Activated T-cell treated with anti-CD3 and anti-CD28 coated beads, Interleukin-2, amount 50 U/mL, for 4 hours (primary cell): Measurements from ENCODE around the gene ADGRG6. TPM values are rescaled to one million over a fixed set of nuclear protein-coding genes. Genes with fewer than 3 reads are reported as not detected.
"Not testable (repeated sequence)": the region's sequence is repeated elsewhere in the genome, so short reads cannot be mapped to it uniquely, and the experiment has no call there.

Experiments used
- ATAC-seq, 2 donors: fragments of 200-7000 bp; cut with Tn5 transposase; one replicate each; pipeline ENCODE4 v1.10.0; 2021
- DNase-seq: peaks from one replicate; pipeline ENCODE4 v3.0.0-alpha.2; 2020
- H3K27me3 Mint-ChIP-seq: one replicate; pipeline ENCODE4 v1.8.0; 2021; ENCODE audit warnings: low read depth, mixed read lengths
- H3K36me3 Mint-ChIP-seq: one replicate; pipeline ENCODE4 v1.8.0; 2022; ENCODE audit warnings: mixed read lengths; ENCODE audit not compliant: insufficient read depth
- H3K4me1 Mint-ChIP-seq: one replicate; pipeline ENCODE4 v1.8.0; 2021; ENCODE audit warnings: low read depth, mixed read lengths
- H3K4me3 Mint-ChIP-seq: one replicate; pipeline ENCODE4 v1.8.0; 2021; ENCODE audit warnings: mild to moderate bottlenecking, moderate library complexity, mixed read lengths
- H3K9me3 Mint-ChIP-seq: one replicate; pipeline ENCODE4 v1.8.0; 2021; ENCODE audit warnings: mixed read lengths
- total RNA-seq, 3 donors: library from RNA; stranded (reverse); gene quantifications; one replicate each; pipeline ENCODE4 v1.2.1, GENCODE V29; 2021

The ADGRG6 gene
- total RNA-seq, 3 donors from 2014 or later: 0.22 to 0.43 (median 0.37) TPM

DNA sequence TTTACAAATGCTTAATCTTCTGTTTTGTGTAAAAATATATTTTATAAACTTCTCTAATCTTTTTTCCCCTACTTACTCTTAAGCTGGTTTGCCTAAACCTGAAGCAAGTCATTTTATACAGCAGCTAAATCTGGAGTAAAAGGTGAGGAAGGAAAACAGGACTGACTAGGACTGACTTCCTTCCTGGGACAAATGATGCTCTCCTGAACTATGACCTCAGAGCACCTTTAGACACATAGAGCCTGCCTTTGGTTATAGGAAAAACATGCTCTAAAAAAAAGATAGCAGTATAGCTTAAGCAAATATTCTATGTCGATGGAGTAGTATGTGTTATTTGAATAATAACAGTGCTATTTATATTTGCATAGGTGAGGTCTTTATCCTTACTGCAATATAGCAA, 21.5 kb upstream of the ADGRG6 start:
- no peak for ATAC-seq

DNA sequence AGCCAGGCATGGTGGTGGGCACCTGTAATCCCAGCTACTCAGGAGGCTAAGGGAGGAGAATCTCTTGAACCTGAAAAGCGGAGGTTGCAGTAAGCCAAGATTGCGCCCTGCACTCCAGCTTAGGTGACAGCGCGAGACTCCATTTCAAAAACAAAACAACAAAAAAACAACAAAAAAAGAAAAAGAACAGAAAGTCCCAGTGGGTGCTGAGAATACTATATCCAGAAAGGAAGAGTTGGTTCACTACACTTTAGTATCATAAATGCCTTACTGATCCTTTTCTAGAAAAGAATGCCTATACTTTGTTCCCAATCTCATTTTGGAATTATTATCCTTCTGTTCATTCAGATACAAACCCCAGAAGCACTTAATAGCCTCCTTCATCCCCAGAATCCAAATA, 20.9 kb upstream of the ADGRG6 start:
- Mint-ChIP-seq H3K4me3 (no peak overlapping the region), H3K9me3 (peaks cover 4% of the 10 kb centered on the region), H3K36me3 (no peaks in the 10 kb centered on the region), H3K4me1 (no peaks in the 10 kb centered on the region), H3K27me3 (no peaks in the 10 kb centered on the region)
- DNase-seq (no peak), ATAC-seq (no peak)

More for the DNA sequence above, 21.5 kb upstream of the ADGRG6 start:
- no peak for DNase-seq
- Mint-ChIP-seq H3K27me3 (no peaks in the 10 kb centered on the region), H3K4me1 (no peaks in the 10 kb centered on the region), H3K4me3 (no peak overlapping the region), H3K9me3 (peaks cover 4% of the 10 kb centered on the region), H3K36me3 (no peaks in the 10 kb centered on the region)

DNA sequence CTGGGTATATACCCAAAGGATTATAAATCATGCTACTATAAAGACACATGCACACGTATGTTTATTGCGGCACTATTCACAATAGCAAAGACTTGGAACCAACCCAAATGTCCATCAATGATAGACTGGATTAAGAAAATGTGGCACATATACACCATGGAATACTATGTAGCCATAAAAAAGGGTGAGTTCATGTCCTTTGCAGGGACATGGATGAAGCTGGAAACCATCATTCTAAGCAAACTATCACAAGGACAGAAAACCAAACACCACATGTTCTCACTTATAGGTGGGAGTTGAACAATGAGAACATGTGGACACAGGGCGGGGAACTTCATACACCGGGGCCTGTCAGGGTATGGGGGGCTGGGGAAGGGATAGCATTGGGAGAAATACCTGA, 18.7 kb upstream of the ADGRG6 start:
- not testable (repeated sequence) for H3K4me3 Mint-ChIP-seq, DNase-seq, ATAC-seq, H3K27me3 Mint-ChIP-seq, H3K9me3 Mint-ChIP-seq, H3K36me3 Mint-ChIP-seq, H3K4me1 Mint-ChIP-seq

DNA sequence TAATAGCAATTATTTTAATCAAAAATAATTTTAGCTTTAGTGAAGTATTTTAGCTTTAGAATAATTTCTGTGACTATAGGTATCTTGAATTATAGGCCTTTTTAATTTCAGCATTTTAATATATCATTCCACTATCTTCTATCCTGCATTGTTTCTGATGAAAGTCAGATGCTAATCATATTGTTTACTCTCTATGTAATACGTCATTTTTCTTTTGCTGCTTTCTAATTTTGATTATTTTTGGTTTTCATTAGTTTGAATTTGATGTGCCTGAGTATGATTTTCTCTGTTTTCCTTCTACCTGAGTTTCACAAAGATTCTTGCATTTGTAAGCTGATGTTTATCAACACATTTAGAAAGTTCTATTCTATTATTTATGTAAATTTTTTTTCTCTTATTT, 17.4 kb upstream of the ADGRG6 start:
- Mint-ChIP-seq H3K27me3 (no peaks in the 10 kb centered on the region), H3K4me3 (no peak overlapping the region), H3K4me1 (no peaks in the 10 kb centered on the region), H3K9me3 (peaks cover 4% of the 10 kb centered on the region), H3K36me3 (no peaks in the 10 kb centered on the region)
- no peak for ATAC-seq
- DNase-seq: no peak

DNA sequence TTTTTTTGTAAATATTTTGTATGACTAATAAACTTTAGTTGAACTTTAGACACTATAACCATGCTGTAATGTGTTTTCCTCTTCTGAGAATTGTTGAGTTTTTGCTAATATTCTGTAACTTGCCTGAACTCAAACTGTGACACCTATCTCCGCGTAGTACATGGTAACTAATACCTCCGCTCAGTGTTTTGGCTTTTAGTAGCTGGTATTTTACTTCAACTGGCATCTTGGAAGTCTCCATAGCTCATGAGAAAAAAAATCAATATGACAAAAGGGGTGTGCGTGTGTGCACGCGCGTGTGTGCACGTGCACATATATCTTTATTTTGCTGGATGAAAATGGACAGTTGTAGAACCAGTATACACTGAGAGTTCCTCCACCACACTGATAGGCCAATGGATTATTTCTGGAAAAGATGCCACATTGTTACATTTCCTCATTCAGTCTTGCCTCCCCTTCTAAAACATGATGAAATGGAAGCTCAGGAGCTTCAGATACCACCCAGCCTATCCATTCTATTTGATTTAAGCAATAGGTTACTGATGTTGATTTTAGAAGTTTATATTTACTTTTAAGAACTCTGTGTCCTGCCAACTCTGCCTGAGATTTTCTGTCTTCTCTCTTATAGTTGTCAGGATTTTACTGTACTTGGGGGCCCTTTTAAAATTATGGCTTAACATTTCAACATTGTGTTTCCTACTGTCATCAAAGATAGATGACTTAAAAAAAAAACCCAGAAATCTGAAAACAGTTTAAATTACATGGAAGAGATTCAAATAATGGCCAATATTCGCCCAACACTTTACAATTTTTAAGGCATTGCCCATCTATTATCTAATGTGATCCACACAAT, 16.3 kb upstream of the ADGRG6 start:
- Mint-ChIP-seq H3K9me3 (peaks cover 4% of the 10 kb centered on the region), H3K4me1 (no peaks in the 10 kb centered on the region), H3K27me3 (no peaks in the 10 kb centered on the region), H3K4me3 (no peak overlapping the region), H3K36me3 (no peaks in the 10 kb centered on the region)
- DNase-seq (no peak), ATAC-seq (no peak)

DNA sequence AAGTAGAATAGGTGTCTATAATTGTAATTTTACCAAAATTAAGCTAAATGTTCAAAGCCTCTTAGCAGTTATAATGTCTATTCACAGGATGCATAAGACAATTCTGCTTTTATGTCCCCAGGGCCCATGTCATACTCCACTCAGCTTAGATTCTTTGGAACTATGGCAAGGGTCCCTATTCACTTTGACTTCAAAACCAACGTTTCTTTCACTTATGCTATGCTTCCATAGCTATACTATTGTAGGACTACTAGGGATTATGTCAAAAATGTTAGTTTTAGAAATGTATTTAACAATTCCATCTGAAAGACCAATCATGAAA, 15.8 kb upstream of the ADGRG6 start:
- Mint-ChIP-seq H3K36me3 (no peaks in the 10 kb centered on the region), H3K9me3 (peaks cover under 1% of the 10 kb centered on the region), H3K27me3 (no peaks in the 10 kb centered on the region), H3K4me3 (no peak overlapping the region), H3K4me1 (no peaks in the 10 kb centered on the region)
- DNase-seq: no peak
- no peak for ATAC-seq

DNA sequence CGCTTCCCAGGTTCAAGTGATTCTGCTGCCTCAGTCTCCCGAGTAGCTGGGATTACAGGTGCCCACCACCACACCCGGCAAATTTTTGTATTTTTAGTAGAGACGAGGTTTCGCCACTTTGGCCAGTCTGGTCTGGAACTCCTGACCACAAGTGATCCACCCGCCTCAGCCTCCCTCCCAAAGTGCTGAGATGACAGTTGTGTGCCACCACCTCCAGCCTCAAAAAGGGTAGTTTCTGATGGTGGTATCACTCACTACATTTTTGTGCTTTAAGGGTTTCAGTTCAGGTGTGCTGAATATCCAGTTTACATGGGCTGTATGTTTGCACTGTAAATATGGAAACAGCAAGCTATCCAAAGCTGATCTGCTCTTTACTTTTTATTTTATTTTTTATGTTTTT, 12.1 kb upstream of the ADGRG6 start:
- DNase-seq: no peak
- no peak for ATAC-seq
- Mint-ChIP-seq H3K4me3 (no peak overlapping the region), H3K27me3 (peaks cover 1% of the 10 kb centered on the region), H3K4me1 (no peaks in the 10 kb centered on the region), H3K36me3 (no peaks in the 10 kb centered on the region), H3K9me3 (no peaks in the 10 kb centered on the region)

DNA sequence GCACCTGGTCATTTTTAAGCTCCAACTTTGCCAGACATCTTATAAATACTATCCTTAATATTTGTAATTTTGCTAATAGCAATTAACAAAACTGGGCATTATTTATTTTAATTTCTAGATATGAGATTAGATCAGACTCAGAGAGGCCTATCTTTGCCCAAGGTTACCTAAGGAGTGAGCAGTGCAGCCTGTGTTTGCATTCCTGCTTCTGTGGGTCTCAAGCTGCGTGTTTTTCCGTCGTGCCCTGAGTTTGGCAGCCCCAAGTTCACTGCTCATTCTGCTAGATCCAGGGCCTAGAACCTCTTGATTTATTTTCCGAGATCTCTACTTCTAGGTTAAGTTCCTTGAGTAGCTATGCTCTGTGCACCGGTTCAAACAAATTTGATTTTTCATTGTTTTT, 11.0 kb upstream of the ADGRG6 start:
- no peak for DNase-seq
- Mint-ChIP-seq H3K4me3 (no peak overlapping the region), H3K9me3 (no peaks in the 10 kb centered on the region), H3K27me3 (peaks cover 4% of the 10 kb centered on the region), H3K4me1 (no peaks in the 10 kb centered on the region), H3K36me3 (no peaks in the 10 kb centered on the region)
- ATAC-seq: no peak

DNA sequence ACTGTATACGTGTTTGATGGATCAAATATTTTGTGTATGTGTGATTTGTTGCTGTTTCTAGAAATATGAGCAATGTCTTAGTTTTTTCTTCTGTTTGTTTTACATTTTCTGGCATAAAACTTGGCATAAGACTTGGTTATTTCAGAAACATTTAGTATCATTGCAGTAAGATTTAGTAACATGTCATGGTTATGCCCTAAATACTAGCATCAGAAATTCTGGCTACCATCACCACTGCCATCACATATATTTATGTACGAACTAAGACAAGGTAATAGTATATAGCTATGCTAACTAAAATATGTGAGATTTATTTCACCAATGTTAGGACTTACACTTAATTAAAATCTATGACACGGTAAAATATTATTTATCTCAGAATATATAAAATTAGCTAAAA, 10.3 kb upstream of the ADGRG6 start:
- Mint-ChIP-seq H3K9me3 (no peaks in the 10 kb centered on the region), H3K27me3 (peaks cover 4% of the 10 kb centered on the region), H3K4me1 (no peaks in the 10 kb centered on the region), H3K4me3 (no peak overlapping the region), H3K36me3 (no peaks in the 10 kb centered on the region)
- no peak for ATAC-seq
- DNase-seq: no peak

DNA sequence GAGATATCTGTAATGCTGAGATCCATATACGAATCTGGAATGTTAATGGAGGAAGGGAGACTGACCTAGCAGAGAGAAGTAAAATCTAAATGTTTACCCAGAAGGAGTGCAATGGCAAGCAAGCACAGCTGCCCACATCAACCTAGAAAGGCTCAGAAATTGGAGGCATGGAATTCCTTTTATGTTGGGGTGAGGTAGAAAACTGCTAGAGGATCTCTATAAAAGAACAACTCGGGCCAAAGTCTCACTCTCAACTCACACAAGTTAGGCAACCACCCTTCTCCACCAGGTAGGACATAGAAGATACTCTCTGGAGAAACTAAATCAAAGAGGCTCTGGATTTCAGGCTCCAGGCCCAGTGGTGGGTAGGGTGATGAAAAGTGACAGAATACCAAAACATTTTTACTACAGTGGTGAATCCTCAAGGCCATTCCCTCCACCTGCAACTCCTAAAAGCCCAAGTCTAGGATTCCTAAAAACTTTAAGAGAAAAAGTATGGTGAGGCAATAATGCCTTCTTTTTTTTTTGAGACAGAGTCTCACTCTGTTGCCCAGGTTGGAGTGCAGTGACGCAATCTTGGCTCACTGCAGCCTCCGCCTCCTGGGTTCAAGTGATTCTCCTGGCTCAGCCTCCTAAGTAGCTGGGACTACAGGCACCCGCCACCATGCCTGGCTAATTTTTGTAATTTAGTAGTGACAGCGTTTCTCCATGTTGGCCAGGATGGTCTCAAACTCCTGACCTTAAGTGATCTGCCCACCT, 9.5 kb upstream of the ADGRG6 start:
- H3K9me3 Mint-ChIP-seq: no peaks in the 10 kb centered on the region
- no peaks in the 10 kb centered on the region for H3K36me3 Mint-ChIP-seq
- DNase-seq: no peak
- no peak overlapping the region for H3K4me3 Mint-ChIP-seq
- H3K4me1 Mint-ChIP-seq: no peaks in the 10 kb centered on the region
- no peak for ATAC-seq
- H3K27me3 Mint-ChIP-seq: peaks cover 4% of the 10 kb centered on the region

DNA sequence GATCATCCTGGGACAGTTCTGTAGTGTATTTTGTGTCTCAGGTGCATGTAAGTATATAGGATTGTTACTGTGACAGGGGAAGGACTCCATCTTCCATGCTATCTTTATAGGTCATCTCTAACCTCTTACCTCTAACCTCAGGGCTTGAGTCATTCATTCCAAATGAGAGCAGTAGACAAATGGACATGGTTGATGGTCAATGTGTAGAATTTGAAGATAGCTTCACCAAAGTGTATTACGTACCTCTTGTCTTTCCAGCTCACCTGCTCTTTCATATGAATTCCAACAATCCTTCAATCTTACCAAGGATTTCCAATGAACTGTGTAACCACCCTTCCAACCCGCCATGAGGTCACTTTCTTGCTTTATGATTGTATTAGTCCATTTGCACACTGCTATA, 8.7 kb upstream of the ADGRG6 start:
- H3K36me3 Mint-ChIP-seq: no peaks in the 10 kb centered on the region
- no peaks in the 10 kb centered on the region for H3K4me1 Mint-ChIP-seq
- H3K4me3 Mint-ChIP-seq: no peak overlapping the region
- ATAC-seq (no peak), DNase-seq (no peak)
- H3K27me3 Mint-ChIP-seq: peaks cover 4% of the 10 kb centered on the region
- no peaks in the 10 kb centered on the region for H3K9me3 Mint-ChIP-seq

DNA sequence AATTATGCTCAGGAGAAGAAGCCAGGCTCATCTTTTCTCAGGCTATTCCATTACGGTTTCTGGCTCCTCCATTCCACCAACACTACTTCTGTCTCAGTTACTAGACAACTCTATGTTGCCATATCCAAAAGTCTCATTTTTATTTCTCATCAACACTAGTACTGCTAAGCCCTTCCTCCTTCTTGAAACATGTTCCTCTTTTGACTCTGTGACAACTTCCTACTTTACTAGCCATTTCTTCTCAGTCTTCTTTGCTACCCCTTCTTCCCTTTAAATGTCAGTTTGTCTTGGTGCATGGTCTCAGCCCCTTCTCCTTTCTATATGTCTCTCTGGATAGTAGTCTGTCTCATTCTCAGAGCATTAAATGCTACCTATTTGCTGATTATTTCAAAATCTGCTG, 7.1 kb upstream of the ADGRG6 start:
- peaks cover 4% of the 10 kb centered on the region for H3K27me3 Mint-ChIP-seq
- H3K4me3 Mint-ChIP-seq: no peak overlapping the region
- DNase-seq: no peak
- H3K36me3 Mint-ChIP-seq: no peaks in the 10 kb centered on the region
- H3K4me1 Mint-ChIP-seq: no peaks in the 10 kb centered on the region
- no peak for ATAC-seq
- H3K9me3 Mint-ChIP-seq: no peaks in the 10 kb centered on the region

DNA sequence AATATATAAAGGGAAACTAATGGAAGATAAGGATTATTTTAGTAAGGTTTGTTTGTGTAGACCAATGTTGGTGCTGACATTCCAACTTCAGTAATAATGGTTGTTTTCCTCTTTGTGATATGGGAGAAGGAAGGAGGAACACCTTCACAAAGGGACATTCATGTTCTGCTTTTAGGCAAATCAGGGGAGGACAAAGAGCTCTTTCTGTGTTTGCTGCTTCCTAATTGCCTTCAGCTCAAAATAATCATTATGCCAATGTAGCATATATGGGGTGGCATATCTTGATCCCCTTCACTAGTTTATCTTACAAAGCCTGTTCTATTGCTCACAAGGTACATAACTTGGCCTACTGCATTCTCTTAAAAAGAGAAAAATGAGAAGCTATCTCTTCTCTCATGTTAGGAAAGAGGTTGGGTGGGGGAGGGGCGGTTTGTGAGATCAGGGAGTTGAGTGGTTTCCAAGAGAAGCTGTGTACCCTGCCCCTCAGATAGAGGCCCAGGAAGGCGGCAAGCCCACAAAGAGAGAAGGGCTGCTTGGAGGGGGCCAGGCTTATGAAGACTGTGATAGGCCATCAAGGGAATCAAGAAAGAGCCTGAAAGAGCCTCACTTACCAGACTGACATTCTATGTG, 4.7 kb upstream of the ADGRG6 start:
- ATAC-seq (no peak), DNase-seq (no peak)
- peaks cover 6% of the 10 kb centered on the region for H3K4me1 Mint-ChIP-seq
- no peaks in the 10 kb centered on the region for H3K36me3 Mint-ChIP-seq
- no peak overlapping the region for H3K4me3 Mint-ChIP-seq
- peaks cover 11% of the 10 kb centered on the region for H3K27me3 Mint-ChIP-seq
- no peaks in the 10 kb centered on the region for H3K9me3 Mint-ChIP-seq

DNA sequence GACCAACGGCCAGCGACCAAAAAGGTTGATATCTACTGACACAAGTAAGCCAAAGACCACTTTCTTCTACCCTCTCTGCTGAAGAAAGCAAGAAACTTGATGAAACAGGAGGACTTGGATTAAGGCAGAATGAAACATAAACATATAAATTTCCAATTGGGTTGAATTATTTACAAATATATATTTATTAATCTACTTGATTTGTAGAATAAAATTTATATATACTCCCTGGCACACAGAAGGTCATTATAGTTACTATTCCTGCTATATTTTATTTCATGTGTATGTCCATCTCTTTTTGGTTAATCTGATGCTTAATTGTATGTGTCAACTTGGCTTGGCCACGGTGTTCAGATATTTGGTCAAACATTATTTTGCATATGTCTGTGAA, 4.2 kb upstream of the ADGRG6 start:
- no peak overlapping the region for H3K4me3 Mint-ChIP-seq
- ATAC-seq (no peak), DNase-seq (no peak)
- peaks cover 10% of the 10 kb centered on the region for H3K4me1 Mint-ChIP-seq
- H3K36me3 Mint-ChIP-seq: no peaks in the 10 kb centered on the region
- H3K27me3 Mint-ChIP-seq: peaks cover 15% of the 10 kb centered on the region
- no peaks in the 10 kb centered on the region for H3K9me3 Mint-ChIP-seq
